SW480 (cell line): ENCODE data around the gene SYT9.
A peak's percentile ranks its signal among the peaks of the same experiment; 100 is the strongest.

Experiments used
- DNase-seq: peaks from one replicate; pipeline ENCODE4 v3.0.0-alpha.2; 2016; ENCODE audit warnings: low spot score

The SYT9 gene

GRCh38 chr11:7471071-7471470 lies 219.4 kb downstream of the SYT9 start:
- DNase-seq = no peak

- DNase-seq = no peak
Observed at GRCh38 chr11:7473717-7474116, 222.0 kb downstream of the SYT9 start.

- DNase-seq = no peak
Observed at GRCh38 chr11:7480113-7480512, 228.4 kb downstream of the SYT9 start.

GRCh38 chr11:7484131-7484530 lies 232.4 kb downstream of the SYT9 start:
- DNase-seq = no peak

- no peak for DNase-seq
Observed at GRCh38 chr11:7484645-7485044, 232.9 kb downstream of the SYT9 start.

- no peak for DNase-seq
Observed at GRCh38 chr11:7485186-7486097, 233.7 kb downstream of the SYT9 start, which contains the start of gene OLFML1. Gene OLFML1, plus strand, starts transcription at chr11:7485506. Its CDS starts 370 bp downstream, at chr11:7485876.

GRCh38 chr11:7486098-7486780 lies 234.5 kb downstream of the SYT9 start:
- no peak for DNase-seq

GRCh38 chr11:7486781-7487140 lies 235.1 kb downstream of the SYT9 start:
- no peak for DNase-seq

- no peak for DNase-seq
Observed at GRCh38 chr11:7487360-7487759, 235.7 kb downstream of the SYT9 start.

GRCh38 chr11:7488681-7489080 lies 237.0 kb downstream of the SYT9 start:
- no peak for DNase-seq

GRCh38 chr11:7489376-7489775 lies 237.7 kb downstream of the SYT9 start:
- DNase-seq = no peak

GRCh38 chr11:7490054-7490453 lies 238.3 kb downstream of the SYT9 start:
- peak; percentile 14 for DNase-seq

- no peak for DNase-seq
Observed at GRCh38 chr11:7490535-7490934, 238.8 kb downstream of the SYT9 start.

- no peak for DNase-seq
Observed at GRCh38 chr11:7492253-7492652, 240.5 kb downstream of the SYT9 start.

GRCh38 chr11:7493670-7494069 lies 242.0 kb downstream of the SYT9 start:
- no peak for DNase-seq

GRCh38 chr11:7494086-7494745 lies 242.5 kb downstream of the SYT9 start:
- DNase-seq = no peak

- DNase-seq = no peak
Observed at GRCh38 chr11:7495882-7496551, 244.3 kb downstream of the SYT9 start.

GRCh38 chr11:7498193-7498592 lies 246.5 kb downstream of the SYT9 start:
- no peak for DNase-seq

- no peak for DNase-seq
Observed at GRCh38 chr11:7499081-7499480, 247.4 kb downstream of the SYT9 start.

- no peak for DNase-seq
Observed at GRCh38 chr11:7500251-7500650, 248.5 kb downstream of the SYT9 start.

GRCh38 chr11:7501251-7501650 lies 249.5 kb downstream of the SYT9 start:
- no peak for DNase-seq

- no peak for DNase-seq
Observed at GRCh38 chr11:7501894-7502293, 250.2 kb downstream of the SYT9 start.
